Renal cortex interstitium (tissue), 11 donors: Measurements from ENCODE around the gene SZRD1. TPM values are rescaled to one million over a fixed set of nuclear protein-coding genes. Genes with fewer than 3 reads are reported as not detected.

ENCODE experiments used
- DNase-seq, 11 donors: peaks; one replicate each; pipeline ENCODE4 v3.0.0-alpha.2; 2013; ENCODE audit warnings: low read depth in 9 of 11, low spot score in 4 of 11; ENCODE audit errors: extremely low read depth in 1 of 11
- polyA plus RNA-seq, 3 donors: library from polyadenylated mRNA; unstranded; fragments of 120-200 nt; gene quantifications; one replicate each; pipeline ENCODE4 v1.2.1, GENCODE V29; 2013; ENCODE audit not compliant: insufficient read length in 3 of 3

Gene SZRD1
- polyA plus RNA-seq, 3 donors, result 101 to 122 (median 102) TPM

GRCh38 chr1:16443975-16444770 is 77.1 kb downstream of the SZRD1 start:
- no peak for DNase-seq

GRCh38 chr1:16445052-16445451 is 78.0 kb downstream of the SZRD1 start:
- no peak for DNase-seq

GRCh38 chr1:16446116-16446515 is 79.1 kb downstream of the SZRD1 start:
- DNase-seq, result no peak

- DNase-seq, result no peak
Measured at GRCh38 chr1:16447641-16448040, 80.6 kb downstream of the SZRD1 start.

Other genes with a start within 250 kb of the SZRD1 start
- 10 to 100 TPM; 15.4 to 20.8 (median 17.9) TPM for gene EPHA2, start 211.2 kb upstream of the SZRD1 start, polyA plus RNA-seq
- 10 to 100 TPM; 16.7 to 22.2 (median 21.1) TPM for gene ARHGEF19, start 154.6 kb upstream of the SZRD1 start, polyA plus RNA-seq
- gene CPLANE2, start 130.1 kb upstream of the SZRD1 start, polyA plus RNA-seq, result 1 to 10 TPM; 3.2 to 6.1 (median 5.9) TPM
- 10 to 100 TPM; 18.3 to 22.1 (median 21.5) TPM for gene FBXO42, start 14.8 kb upstream of the SZRD1 start, polyA plus RNA-seq
- gene SPATA21, start 70.2 kb downstream of the SZRD1 start, polyA plus RNA-seq, result under 1 TPM in 2 of 3 donors, not detected in 1; 0.24 to 0.26 TPM
- 10 to 100 TPM; 63.4 to 65.7 (median 64.0) TPM for gene NECAP2, start 73.5 kb downstream of the SZRD1 start, polyA plus RNA-seq
- 1 to 10 TPM in 1 of 3 donors, not detected in 2; 1.5 TPM for gene RNU1-1, start 147.0 kb downstream of the SZRD1 start, polyA plus RNA-seq
- 10 to 100 TPM; 72.3 to 74.5 (median 72.4) TPM for gene NBPF1, start 246.3 kb downstream of the SZRD1 start, polyA plus RNA-seq